PFSK-1 (cell line): ENCODE data around the gene VPS13A.

ENCODE experiments used
- FOXP2 ChIP-seq: optimal IDR thresholded peaks from 2 replicates; pipeline ENCODE3; 2011; ENCODE audit warnings: borderline replicate concordance, control low read depth, inconsistent platforms; ENCODE audit not compliant: insufficient read depth; ENCODE audit errors: extremely low read length, extremely low read depth
- POLR2AphosphoS5 ChIP-seq: IDR thresholded peaks from 2 replicates; pipeline ENCODE4 v1.6.1; 2012; ENCODE audit warnings: low read depth, mild to moderate bottlenecking, control low read depth, low read length, moderate library complexity
- SIN3A ChIP-seq: IDR thresholded peaks from 2 replicates; pipeline ENCODE4 v1.6.1; 2012; ENCODE audit warnings: mild to moderate bottlenecking, low read length, moderate library complexity, borderline replicate concordance; ENCODE audit not compliant: insufficient read depth
- TAF1 ChIP-seq: IDR thresholded peaks from 2 replicates; pipeline ENCODE4 v1.6.1; 2012; ENCODE audit warnings: low read length, control low read depth, borderline replicate concordance; ENCODE audit not compliant: insufficient read depth
- TF ChIP-seq, protein P1 (sequence below), 2 experiments: IDR thresholded peaks; 2 replicates each; pipeline versions ENCODE4 v1.6.1 to v1.8.0; 2011 to 2012; ENCODE audit warnings: low read depth in 2 of 2, low read length in 2 of 2, control low read depth in 1 of 2, inconsistent platforms in 1 of 2, mild to moderate bottlenecking in 1 of 2, moderate library complexity in 1 of 2; ENCODE audit not compliant: insufficient read depth in 1 of 2

Gene VPS13A

DNA sequence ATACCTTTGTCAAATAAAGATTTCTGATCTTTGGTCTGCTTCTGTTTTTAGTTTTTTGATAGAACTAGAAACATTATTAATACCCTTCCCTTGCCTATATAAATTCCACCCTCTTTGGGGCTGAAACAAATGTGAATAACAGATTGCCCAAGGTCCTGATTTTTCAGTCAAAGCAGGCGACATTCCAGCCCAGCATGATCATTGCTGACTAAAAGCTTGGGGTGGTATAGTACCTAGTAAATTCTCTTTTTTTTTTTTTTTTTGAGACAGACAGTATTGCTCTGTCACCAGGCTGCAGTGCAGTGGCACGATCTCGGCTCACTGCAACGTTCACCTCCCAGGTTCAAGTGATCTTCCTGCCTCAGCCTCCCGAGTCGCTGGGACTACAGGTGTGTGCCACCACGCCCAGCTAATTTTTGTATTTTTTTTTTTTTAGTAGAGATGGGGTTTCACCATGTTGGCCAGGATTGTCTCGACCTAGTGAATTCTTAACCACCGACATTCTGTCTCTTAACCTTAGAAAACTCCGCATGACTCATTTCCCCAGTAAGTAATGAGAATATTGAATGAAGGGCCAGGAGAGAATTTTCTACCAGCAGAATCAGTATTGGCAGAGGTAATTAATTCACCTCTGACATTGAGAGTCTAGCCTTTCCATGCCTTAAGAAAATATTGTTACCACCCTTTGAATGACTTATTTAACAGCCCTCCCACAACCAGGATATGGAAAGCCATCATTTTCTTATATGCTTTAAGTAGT lies 244.4 kb downstream of the VPS13A start:
- no peak for TF ChIP-seq FOXP2
- TF ChIP-seq, protein P1, sequence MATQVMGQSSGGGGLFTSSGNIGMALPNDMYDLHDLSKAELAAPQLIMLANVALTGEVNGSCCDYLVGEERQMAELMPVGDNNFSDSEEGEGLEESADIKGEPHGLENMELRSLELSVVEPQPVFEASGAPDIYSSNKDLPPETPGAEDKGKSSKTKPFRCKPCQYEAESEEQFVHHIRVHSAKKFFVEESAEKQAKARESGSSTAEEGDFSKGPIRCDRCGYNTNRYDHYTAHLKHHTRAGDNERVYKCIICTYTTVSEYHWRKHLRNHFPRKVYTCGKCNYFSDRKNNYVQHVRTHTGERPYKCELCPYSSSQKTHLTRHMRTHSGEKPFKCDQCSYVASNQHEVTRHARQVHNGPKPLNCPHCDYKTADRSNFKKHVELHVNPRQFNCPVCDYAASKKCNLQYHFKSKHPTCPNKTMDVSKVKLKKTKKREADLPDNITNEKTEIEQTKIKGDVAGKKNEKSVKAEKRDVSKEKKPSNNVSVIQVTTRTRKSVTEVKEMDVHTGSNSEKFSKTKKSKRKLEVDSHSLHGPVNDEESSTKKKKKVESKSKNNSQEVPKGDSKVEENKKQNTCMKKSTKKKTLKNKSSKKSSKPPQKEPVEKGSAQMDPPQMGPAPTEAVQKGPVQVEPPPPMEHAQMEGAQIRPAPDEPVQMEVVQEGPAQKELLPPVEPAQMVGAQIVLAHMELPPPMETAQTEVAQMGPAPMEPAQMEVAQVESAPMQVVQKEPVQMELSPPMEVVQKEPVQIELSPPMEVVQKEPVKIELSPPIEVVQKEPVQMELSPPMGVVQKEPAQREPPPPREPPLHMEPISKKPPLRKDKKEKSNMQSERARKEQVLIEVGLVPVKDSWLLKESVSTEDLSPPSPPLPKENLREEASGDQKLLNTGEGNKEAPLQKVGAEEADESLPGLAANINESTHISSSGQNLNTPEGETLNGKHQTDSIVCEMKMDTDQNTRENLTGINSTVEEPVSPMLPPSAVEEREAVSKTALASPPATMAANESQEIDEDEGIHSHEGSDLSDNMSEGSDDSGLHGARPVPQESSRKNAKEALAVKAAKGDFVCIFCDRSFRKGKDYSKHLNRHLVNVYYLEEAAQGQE (IDR thresholded peaks at IDR 0.05; ENCODE audit: insufficient read depth in 1 of 2, low read depth in 2 of 2, low read length in 2 of 2), result no peak
- no peak for TF ChIP-seq POLR2AphosphoS5
- TF ChIP-seq TAF1, result no peak
- no peak for TF ChIP-seq SIN3A

DNA sequence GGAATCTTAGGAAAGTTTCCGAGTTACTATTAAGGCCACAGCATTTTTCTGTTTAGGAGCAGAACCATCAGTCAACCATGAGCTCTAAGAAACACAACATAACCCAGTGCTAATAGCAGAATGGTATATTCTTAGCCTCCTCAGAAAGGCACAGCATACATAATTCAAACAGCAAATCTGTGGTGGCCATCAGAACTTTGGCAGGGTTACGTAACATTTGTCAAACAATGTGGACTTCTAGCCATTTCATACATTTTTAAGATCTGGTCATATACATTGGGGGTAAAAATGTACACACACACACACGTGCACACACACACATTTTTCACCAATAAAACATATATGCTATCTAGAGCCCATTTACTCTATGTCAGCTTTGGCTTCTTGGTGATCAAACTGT lies 245.6 kb downstream of the VPS13A start:
- TF ChIP-seq POLR2AphosphoS5, result no peak
- TF ChIP-seq SIN3A, result no peak

GRCh38 chr9:77423841-77424240 lies 246.5 kb downstream of the VPS13A start:
- TF ChIP-seq, protein P1 (IDR thresholded peaks at IDR 0.05; ENCODE audit: insufficient read depth in 1 of 2, low read depth in 2 of 2, low read length in 2 of 2), result no peak
- TF ChIP-seq TAF1 (no peak), FOXP2 (no peak), SIN3A (no peak), POLR2AphosphoS5 (no peak)

DNA sequence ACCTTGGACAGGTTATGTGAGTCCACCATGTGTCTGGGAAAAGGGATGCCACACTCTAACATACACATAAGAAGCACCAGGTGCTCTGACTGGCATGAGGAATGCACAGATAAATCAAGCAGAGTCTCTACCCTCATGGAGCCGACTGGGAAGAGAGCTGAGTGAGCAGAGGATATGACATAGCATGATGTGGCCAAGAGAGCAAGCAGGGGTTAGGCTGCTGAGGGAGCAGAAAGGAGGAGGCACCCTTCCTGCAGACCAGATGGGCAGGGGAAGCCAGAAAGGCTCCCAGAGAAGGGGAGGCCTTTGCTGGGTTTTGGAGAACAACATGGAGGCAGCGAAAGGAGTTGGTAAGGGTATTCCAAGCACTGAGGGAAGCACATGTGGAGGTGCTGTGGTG lies 247.7 kb downstream of the VPS13A start:
- TF ChIP-seq TAF1, result no peak
- TF ChIP-seq SIN3A, result no peak
- no peak for TF ChIP-seq POLR2AphosphoS5
- TF ChIP-seq FOXP2, result no peak
- TF ChIP-seq, protein P1 (IDR thresholded peaks at IDR 0.05; ENCODE audit: insufficient read depth in 1 of 2, low read depth in 2 of 2, low read length in 2 of 2), result no peak

DNA sequence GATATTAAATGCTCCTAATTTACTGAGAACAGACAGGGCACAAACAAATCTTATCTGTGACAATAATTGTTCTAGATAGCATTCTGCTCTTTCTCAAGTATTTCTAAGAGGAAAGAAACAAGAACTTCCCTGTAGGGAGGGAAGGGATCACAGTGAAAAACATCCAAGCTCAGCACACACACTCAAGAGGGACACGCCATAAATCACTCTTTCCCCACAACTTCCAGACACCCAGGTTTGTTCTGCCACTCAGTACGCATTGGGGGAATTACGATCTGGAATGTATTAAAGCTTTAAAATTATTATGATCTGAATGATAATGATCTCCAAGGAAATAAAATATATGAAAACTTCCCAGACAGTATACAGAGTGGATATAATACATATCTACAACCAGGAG lies 249.4 kb downstream of the VPS13A start:
- TF ChIP-seq SIN3A (no peak), FOXP2 (no peak), TAF1 (no peak), POLR2AphosphoS5 (no peak)
- TF ChIP-seq, protein P1 (IDR thresholded peaks at IDR 0.05; ENCODE audit: insufficient read depth in 1 of 2, low read depth in 2 of 2, low read length in 2 of 2), result no peak
